HepG2 (cell line): Measurements from ENCODE around the gene FAM174C. TPM values are rescaled to one million over a fixed set of nuclear protein-coding genes. Genes with fewer than 3 reads are reported as not detected.

Experiments used
- ARNT2 ChIP-seq: sonication (generic); formaldehyde crosslinking; IDR thresholded peaks from 2 replicates; pipeline ENCODE4 v1.8.0; 2022; ENCODE audit warnings: mild to moderate bottlenecking, low read depth, missing genetic modification reagents, moderate library complexity
- ETV5 ChIP-seq: IDR thresholded peaks from 2 replicates; pipeline ENCODE4 v1.6.1; 2018; ENCODE audit warnings: missing biosample characterization, missing genetic modification reagents, inconsistent platforms, borderline replicate concordance
- HES4 ChIP-seq: sonication (generic); formaldehyde crosslinking; IDR thresholded peaks from 2 replicates; pipeline ENCODE4 v1.9.0; 2021; ENCODE audit warnings: mild to moderate bottlenecking, missing genetic modification reagents, borderline replicate concordance
- KLF11 ChIP-seq: IDR thresholded peaks from 2 replicates; pipeline ENCODE4 v1.6.1; 2016; ENCODE audit warnings: missing compliant biosample characterization
- NR1H2 ChIP-seq: sonication (generic); formaldehyde crosslinking; IDR thresholded peaks from 2 replicates; pipeline ENCODE4 v1.8.1; 2022; ENCODE audit warnings: low read depth, missing genetic modification reagents, borderline replicate concordance
- polyA plus RNA-seq, 8 experiments: library from polyadenylated mRNA; depleted of rRNA in 3 of 8; stranded (reverse) in 7 of 8; unstranded in 1 of 8; fragments of >200 nt; fragmentation: Illumina TruSeq in 4 of 8; extraction: Trizol in 4 of 8; gene quantifications; 2 replicates each; pipeline versions ENCODE4 v1.2.1 to v1.2.3, GENCODE V29; 2011 to 2016; ENCODE audit warnings: low read depth in 4 of 8, missing spikeins in 1 of 8, mixed read lengths in 1 of 8; ENCODE audit not compliant: insufficient read depth in 1 of 8
- total RNA-seq, 5 experiments: library from RNA; depleted of rRNA; stranded (reverse); fragments of >200 nt; fragmentation: Illumina TruSeq; extraction: Trizol; gene quantifications; 2 replicates each; pipeline ENCODE4 v1.2.3, GENCODE V29; 2016; ENCODE audit warnings: low read depth in 1 of 5
- TF ChIP-seq, protein P1 (sequence below), 2 experiments: sonication (generic) in 1 of 2; formaldehyde crosslinking in 1 of 2; IDR thresholded peaks; 2 replicates each; pipeline versions ENCODE4 v1.6.1 to v1.9.0; 2014 to 2022; ENCODE audit warnings: antibody characterized with exemption in 1 of 2, borderline replicate concordance in 1 of 2, inconsistent platforms in 1 of 2, low read depth in 1 of 2, missing genetic modification reagents in 1 of 2
- TF ChIP-seq, protein P2 (sequence below), 2 experiments: fragments of 450-650 bp in 1 of 2; sonication (generic) in 1 of 2; formaldehyde crosslinking in 1 of 2; IDR thresholded peaks; 2 replicates each; pipeline versions ENCODE4 v1.6.1 to v1.8.0; 2016 to 2022; ENCODE audit warnings: antibody characterized with exemption in 1 of 2, mild to moderate bottlenecking in 1 of 2, missing genetic modification reagents in 1 of 2
- TF ChIP-seq, protein P3 (sequence below): sonication (generic); formaldehyde crosslinking; IDR thresholded peaks from 2 replicates; pipeline ENCODE4 v1.5.0; 2020; ENCODE audit warnings: mild to moderate bottlenecking, missing genetic modification reagents

FAM174C gene
- total and polyA plus RNA-seq, 2 of the 13 experiments (the other 11 are each of a cell fraction or from before 2014, with no cell fraction given) = 19.5 to 31.3 TPM

DNA sequence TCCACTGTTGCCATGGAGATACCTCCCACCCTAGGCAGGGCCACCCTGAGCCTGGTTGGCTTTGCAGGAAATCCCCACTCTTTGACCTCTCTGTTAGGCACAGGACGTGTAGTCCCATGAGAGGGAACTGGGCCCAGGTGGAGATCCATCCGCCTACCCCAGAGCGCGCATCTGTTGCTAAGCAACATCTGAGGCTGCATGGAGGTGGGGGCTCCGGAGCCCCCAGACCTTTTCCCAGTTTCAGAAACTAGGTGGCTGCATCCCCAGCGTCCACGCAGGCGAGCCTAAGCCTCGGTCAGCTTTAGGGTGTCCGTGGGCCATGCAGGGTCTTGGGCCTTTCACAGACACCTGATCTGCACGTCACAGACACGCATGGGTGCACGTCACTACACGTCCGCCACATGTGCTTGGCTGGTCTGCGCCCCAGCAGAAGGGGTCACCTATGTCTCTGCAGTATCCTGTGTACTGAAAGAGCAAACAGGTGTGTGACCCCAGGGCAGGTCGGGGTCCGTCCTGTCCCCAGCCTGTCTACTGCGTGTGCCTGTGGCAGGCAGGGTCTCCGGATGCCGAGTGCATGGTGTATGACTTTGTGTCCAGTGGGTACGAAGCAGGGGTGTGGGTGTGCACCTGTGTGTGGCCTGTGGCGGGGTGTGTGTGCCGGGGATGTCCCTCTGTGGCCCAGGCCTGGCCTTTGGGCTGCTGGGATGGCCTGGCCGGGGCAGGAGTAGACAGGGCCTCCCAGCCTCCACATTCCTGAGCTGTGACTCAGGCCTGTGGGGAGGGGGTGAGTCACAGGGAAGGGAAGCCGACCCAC, 10.3 kb upstream of the FAM174C start (continued):
- TF ChIP-seq, protein P1, sequence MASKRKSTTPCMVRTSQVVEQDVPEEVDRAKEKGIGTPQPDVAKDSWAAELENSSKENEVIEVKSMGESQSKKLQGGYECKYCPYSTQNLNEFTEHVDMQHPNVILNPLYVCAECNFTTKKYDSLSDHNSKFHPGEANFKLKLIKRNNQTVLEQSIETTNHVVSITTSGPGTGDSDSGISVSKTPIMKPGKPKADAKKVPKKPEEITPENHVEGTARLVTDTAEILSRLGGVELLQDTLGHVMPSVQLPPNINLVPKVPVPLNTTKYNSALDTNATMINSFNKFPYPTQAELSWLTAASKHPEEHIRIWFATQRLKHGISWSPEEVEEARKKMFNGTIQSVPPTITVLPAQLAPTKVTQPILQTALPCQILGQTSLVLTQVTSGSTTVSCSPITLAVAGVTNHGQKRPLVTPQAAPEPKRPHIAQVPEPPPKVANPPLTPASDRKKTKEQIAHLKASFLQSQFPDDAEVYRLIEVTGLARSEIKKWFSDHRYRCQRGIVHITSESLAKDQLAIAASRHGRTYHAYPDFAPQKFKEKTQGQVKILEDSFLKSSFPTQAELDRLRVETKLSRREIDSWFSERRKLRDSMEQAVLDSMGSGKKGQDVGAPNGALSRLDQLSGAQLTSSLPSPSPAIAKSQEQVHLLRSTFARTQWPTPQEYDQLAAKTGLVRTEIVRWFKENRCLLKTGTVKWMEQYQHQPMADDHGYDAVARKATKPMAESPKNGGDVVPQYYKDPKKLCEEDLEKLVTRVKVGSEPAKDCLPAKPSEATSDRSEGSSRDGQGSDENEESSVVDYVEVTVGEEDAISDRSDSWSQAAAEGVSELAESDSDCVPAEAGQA (IDR thresholded peaks at IDR 0.05; ENCODE audit: low read depth) = peak; percentile 38
- TF ChIP-seq, protein P1 (CRISPR knock-in tag; IDR thresholded peaks at IDR 0.05; ENCODE audit: borderline replicate concordance) = no peak
- TF ChIP-seq, protein P2, sequence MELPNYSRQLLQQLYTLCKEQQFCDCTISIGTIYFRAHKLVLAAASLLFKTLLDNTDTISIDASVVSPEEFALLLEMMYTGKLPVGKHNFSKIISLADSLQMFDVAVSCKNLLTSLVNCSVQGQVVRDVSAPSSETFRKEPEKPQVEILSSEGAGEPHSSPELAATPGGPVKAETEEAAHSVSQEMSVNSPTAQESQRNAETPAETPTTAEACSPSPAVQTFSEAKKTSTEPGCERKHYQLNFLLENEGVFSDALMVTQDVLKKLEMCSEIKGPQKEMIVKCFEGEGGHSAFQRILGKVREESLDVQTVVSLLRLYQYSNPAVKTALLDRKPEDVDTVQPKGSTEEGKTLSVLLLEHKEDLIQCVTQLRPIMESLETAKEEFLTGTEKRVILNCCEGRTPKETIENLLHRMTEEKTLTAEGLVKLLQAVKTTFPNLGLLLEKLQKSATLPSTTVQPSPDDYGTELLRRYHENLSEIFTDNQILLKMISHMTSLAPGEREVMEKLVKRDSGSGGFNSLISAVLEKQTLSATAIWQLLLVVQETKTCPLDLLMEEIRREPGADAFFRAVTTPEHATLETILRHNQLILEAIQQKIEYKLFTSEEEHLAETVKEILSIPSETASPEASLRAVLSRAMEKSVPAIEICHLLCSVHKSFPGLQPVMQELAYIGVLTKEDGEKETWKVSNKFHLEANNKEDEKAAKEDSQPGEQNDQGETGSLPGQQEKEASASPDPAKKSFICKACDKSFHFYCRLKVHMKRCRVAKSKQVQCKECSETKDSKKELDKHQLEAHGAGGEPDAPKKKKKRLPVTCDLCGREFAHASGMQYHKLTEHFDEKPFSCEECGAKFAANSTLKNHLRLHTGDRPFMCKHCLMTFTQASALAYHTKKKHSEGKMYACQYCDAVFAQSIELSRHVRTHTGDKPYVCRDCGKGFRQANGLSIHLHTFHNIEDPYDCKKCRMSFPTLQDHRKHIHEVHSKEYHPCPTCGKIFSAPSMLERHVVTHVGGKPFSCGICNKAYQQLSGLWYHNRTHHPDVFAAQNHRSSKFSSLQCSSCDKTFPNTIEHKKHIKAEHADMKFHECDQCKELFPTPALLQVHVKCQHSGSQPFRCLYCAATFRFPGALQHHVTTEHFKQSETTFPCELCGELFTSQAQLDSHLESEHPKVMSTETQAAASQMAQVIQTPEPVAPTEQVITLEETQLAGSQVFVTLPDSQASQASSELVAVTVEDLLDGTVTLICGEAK (IDR thresholded peaks at IDR 0.05) = no peak
- TF ChIP-seq, protein P2 (CRISPR knock-in tag; IDR thresholded peaks at IDR 0.05) = 0 out of 2 replicates have a peak, but pooled peaks have one; percentile 22
- TF ChIP-seq HES4 (CRISPR knock-in tag) = no peak
- TF ChIP-seq, protein P3, sequence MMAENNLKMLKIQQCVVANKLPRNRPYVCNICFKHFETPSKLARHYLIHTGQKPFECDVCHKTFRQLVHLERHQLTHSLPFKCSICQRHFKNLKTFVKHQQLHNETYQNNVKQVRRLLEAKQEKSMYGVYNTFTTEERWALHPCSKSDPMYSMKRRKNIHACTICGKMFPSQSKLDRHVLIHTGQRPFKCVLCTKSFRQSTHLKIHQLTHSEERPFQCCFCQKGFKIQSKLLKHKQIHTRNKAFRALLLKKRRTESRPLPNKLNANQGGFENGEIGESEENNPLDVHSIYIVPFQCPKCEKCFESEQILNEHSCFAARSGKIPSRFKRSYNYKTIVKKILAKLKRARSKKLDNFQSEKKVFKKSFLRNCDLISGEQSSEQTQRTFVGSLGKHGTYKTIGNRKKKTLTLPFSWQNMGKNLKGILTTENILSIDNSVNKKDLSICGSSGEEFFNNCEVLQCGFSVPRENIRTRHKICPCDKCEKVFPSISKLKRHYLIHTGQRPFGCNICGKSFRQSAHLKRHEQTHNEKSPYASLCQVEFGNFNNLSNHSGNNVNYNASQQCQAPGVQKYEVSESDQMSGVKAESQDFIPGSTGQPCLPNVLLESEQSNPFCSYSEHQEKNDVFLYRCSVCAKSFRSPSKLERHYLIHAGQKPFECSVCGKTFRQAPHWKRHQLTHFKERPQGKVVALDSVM (CRISPR knock-in tag) = peak; percentile 100
- TF ChIP-seq ARNT2 (CRISPR knock-in tag) = 0 out of 2 replicates have a peak, but pooled peaks have one; percentile 10
- peak; percentile 78 for TF ChIP-seq ETV5 (CRISPR knock-in tag)
- TF ChIP-seq KLF11 = no peak
- no peak for TF ChIP-seq NR1H2 (CRISPR knock-in tag)
